DMS79 treated with DMSO at 0.1 percent for 48 hours (cell line): ENCODE results near the gene IL31RA.

Experiments used
- DNase-seq: peaks from one replicate; lab custom pipeline; 2025; lab: John Stamatoyannopoulos, UW

IL31RA gene

GRCh38 chr5:55903121-55903701 is 52.1 kb downstream of the IL31RA start:
- DNase-seq = no peak

GRCh38 chr5:55904152-55904551 is 53.0 kb downstream of the IL31RA start:
- no peak for DNase-seq

GRCh38 chr5:55905251-55905650 is 54.1 kb downstream of the IL31RA start:
- DNase-seq = no peak

GRCh38 chr5:55907927-55908326 is 56.8 kb downstream of the IL31RA start:
- DNase-seq = no peak

- DNase-seq = no peak
These were observed 57.6 kb downstream of the IL31RA start for GRCh38 chr5:55908804-55909203.

- no peak for DNase-seq
These were observed 60.9 kb downstream of the IL31RA start for GRCh38 chr5:55911784-55912653.

- no peak for DNase-seq
These were observed 62.6 kb downstream of the IL31RA start for GRCh38 chr5:55913466-55914413.

- DNase-seq = no peak
These were observed 63.8 kb downstream of the IL31RA start for GRCh38 chr5:55914971-55915370.

- DNase-seq = no peak
These were observed 64.6 kb downstream of the IL31RA start for GRCh38 chr5:55915783-55916182.

- DNase-seq = no peak
These were observed 65.8 kb downstream of the IL31RA start for GRCh38 chr5:55916986-55917385.

GRCh38 chr5:55917402-55918086 is 66.4 kb downstream of the IL31RA start:
- no peak for DNase-seq

GRCh38 chr5:55918087-55919035 is 67.2 kb downstream of the IL31RA start:
- DNase-seq = no peak

GRCh38 chr5:55919625-55920024 is 68.5 kb downstream of the IL31RA start:
- DNase-seq = no peak

GRCh38 chr5:55920784-55921183 is 69.6 kb downstream of the IL31RA start:
- DNase-seq = no peak

GRCh38 chr5:55921617-55922016 is 70.5 kb downstream of the IL31RA start:
- DNase-seq = no peak

GRCh38 chr5:55923177-55923771 is 72.1 kb downstream of the IL31RA start:
- DNase-seq = peak; percentile 37

- DNase-seq = no peak
These were observed 72.8 kb downstream of the IL31RA start for GRCh38 chr5:55923865-55924500.

GRCh38 chr5:55924744-55925143 is 73.6 kb downstream of the IL31RA start:
- no peak for DNase-seq

- DNase-seq = no peak
These were observed 74.0 kb downstream of the IL31RA start for GRCh38 chr5:55925181-55925580.

GRCh38 chr5:55925712-55926111 is 74.6 kb downstream of the IL31RA start:
- DNase-seq = no peak
